ENCODE data around the gene KLF12. TPM values are rescaled to one million over a fixed set of nuclear protein-coding genes. Genes with fewer than 3 reads are reported as not detected.

The KLF12 gene
- polyA plus RNA-seq, 1 experiment: 16.3 TPM

- ChIA-PET CTCF (interaction anchor here (1.5 kb wide), 2 partner anchors 9 to 18 kb away, joined by 3 to 6 read pairs; no protein-coding TSS in a partner anchor), POLR2A (no interaction called here)
- Histone ChIP-seq H3K4me3 (ENCODE audit: low read depth, low read length) (no peak overlapping the region), H3K36me3 (ENCODE audit: control insufficient read depth, insufficient read depth, low read length) (no peaks in the 10 kb centered on the region), H3K27me3 (ENCODE audit: control insufficient read depth, insufficient read depth, low read length) (no peaks in the 10 kb centered on the region)
- TF ChIP-seq CTCF (IDR thresholded peaks at IDR 0.05; ENCODE audit: insufficient read depth, low read depth, low read length): no peak
- no peak for DNase-seq (ENCODE audit: low read depth)
These were observed 14.1 kb upstream of the KLF12 start for GRCh38 chr13:74148352-74148751.

- no peak overlapping the region for H3K4me3 ChIP-seq (ENCODE audit: low read depth, low read length)
- no peaks in the 10 kb centered on the region for H3K36me3 ChIP-seq (ENCODE audit: control insufficient read depth, insufficient read depth, low read length)
- no peak for DNase-seq (ENCODE audit: low read depth)
- TF ChIP-seq CTCF (IDR thresholded peaks at IDR 0.05; ENCODE audit: insufficient read depth, low read depth, low read length): no peak
- H3K27me3 ChIP-seq (ENCODE audit: control insufficient read depth, insufficient read depth, low read length): no peaks in the 10 kb centered on the region
- ChIA-PET POLR2A (no interaction called here), CTCF (no interaction called here)
These were observed 11.2 kb upstream of the KLF12 start for GRCh38 chr13:74145249-74145975.

GRCh38 chr13:74144269-74144668 is 10.1 kb upstream of the KLF12 start:
- CTCF ChIA-PET: no interaction called here
- TF ChIP-seq CTCF (IDR thresholded peaks at IDR 0.05; ENCODE audit: insufficient read depth, low read depth, low read length): no peak
- no peaks in the 10 kb centered on the region for H3K36me3 ChIP-seq (ENCODE audit: control insufficient read depth, insufficient read depth, low read length)
- no peaks in the 10 kb centered on the region for H3K27me3 ChIP-seq (ENCODE audit: control insufficient read depth, insufficient read depth, low read length)
- POLR2A ChIA-PET: no interaction called here
- DNase-seq (ENCODE audit: low read depth): no peak
- no peak overlapping the region for H3K4me3 ChIP-seq (ENCODE audit: low read depth, low read length)

GRCh38 chr13:74142257-74142656 is 8.1 kb upstream of the KLF12 start:
- no peak for TF ChIP-seq CTCF (IDR thresholded peaks at IDR 0.05; ENCODE audit: insufficient read depth, low read depth, low read length)
- H3K36me3 ChIP-seq (ENCODE audit: control insufficient read depth, insufficient read depth, low read length): no peaks in the 10 kb centered on the region
- CTCF ChIA-PET: no interaction called here
- no peaks in the 10 kb centered on the region for H3K27me3 ChIP-seq (ENCODE audit: control insufficient read depth, insufficient read depth, low read length)
- POLR2A ChIA-PET: no interaction called here
- DNase-seq (ENCODE audit: low read depth): no peak
- no peak overlapping the region for H3K4me3 ChIP-seq (ENCODE audit: low read depth, low read length)

- H3K4me3 ChIP-seq (ENCODE audit: low read depth, low read length): no peak overlapping the region
- H3K27me3 ChIP-seq (ENCODE audit: control insufficient read depth, insufficient read depth, low read length): no peaks in the 10 kb centered on the region
- DNase-seq (ENCODE audit: low read depth): no peak
- CTCF ChIA-PET: no interaction called here
- H3K36me3 ChIP-seq (ENCODE audit: control insufficient read depth, insufficient read depth, low read length): no peaks in the 10 kb centered on the region
- TF ChIP-seq CTCF (IDR thresholded peaks at IDR 0.05; ENCODE audit: insufficient read depth, low read depth, low read length): no peak
- POLR2A ChIA-PET: no interaction called here
These were observed 4.0 kb upstream of the KLF12 start for GRCh38 chr13:74138241-74138640.

Measured in BJ (cell line).